H9 (cell line): ENCODE results near the gene TAS2R42. TPM values are rescaled to one million over a fixed set of nuclear protein-coding genes. Genes with fewer than 3 reads are reported as not detected.

Experiments
- DNase-seq: peaks from one replicate; pipeline ENCODE4 v3.0.0-alpha.2; 2017
- H2AFZ ChIP-seq: one replicate; pipeline ENCODE4 v1.6.1; 2013; ENCODE audit warnings: mild to moderate bottlenecking, low read length, control low read depth, moderate library complexity
- H2AK5ac ChIP-seq: 2 replicates; pipeline ENCODE4 v1.6.1; 2013; ENCODE audit warnings: low read length, control low read depth, mixed read lengths; ENCODE audit not compliant: insufficient read length
- H2BK120ac ChIP-seq: one replicate; pipeline ENCODE4 v1.6.1; 2013; ENCODE audit warnings: low read depth, mild to moderate bottlenecking, low read length, control low read depth, inconsistent platforms; ENCODE audit not compliant: poor library complexity, severe bottlenecking
- H2BK12ac ChIP-seq: 2 replicates; pipeline ENCODE4 v1.6.1; 2013; ENCODE audit warnings: low read length, control low read depth, mixed read lengths, low read depth; ENCODE audit not compliant: insufficient read length
- H2BK15ac ChIP-seq: 2 replicates; pipeline ENCODE4 v1.6.1; 2013; ENCODE audit warnings: low read depth, low read length, control low read depth
- H2BK20ac ChIP-seq: one replicate; pipeline ENCODE4 v1.6.1; 2013; ENCODE audit warnings: low read depth, mild to moderate bottlenecking, low read length, control low read depth, inconsistent platforms; ENCODE audit not compliant: poor library complexity, severe bottlenecking
- H2BK5ac ChIP-seq: 2 replicates; pipeline ENCODE4 v1.6.1; 2013; ENCODE audit warnings: low read length, control low read depth, mixed read lengths; ENCODE audit not compliant: insufficient read length
- H3K14ac ChIP-seq: 2 replicates; pipeline ENCODE4 v1.6.1; 2013; ENCODE audit warnings: low read length, control low read depth; ENCODE audit not compliant: insufficient read depth
- H3K18ac ChIP-seq: 2 replicates; pipeline ENCODE4 v1.6.1; 2013; ENCODE audit warnings: low read depth, mild to moderate bottlenecking, mixed read lengths, low read length, control low read depth; ENCODE audit not compliant: insufficient read length
- H3K23ac ChIP-seq: 2 replicates; pipeline ENCODE4 v1.6.1; 2013; ENCODE audit warnings: low read length, control low read depth, mixed read lengths, low read depth; ENCODE audit not compliant: insufficient read length
- H3K23me2 ChIP-seq: 2 replicates; pipeline ENCODE4 v1.6.1; 2013; ENCODE audit warnings: low read depth, mild to moderate bottlenecking, mixed read lengths, low read length, control low read depth; ENCODE audit not compliant: insufficient read length, poor library complexity, severe bottlenecking
- H3K27ac ChIP-seq: 2 replicates; pipeline ENCODE4 v1.5.1; 2013; ENCODE audit warnings: low read length, control low read depth, mixed read lengths, low read depth; ENCODE audit not compliant: insufficient read length
- H3K27me3 ChIP-seq: 2 replicates; pipeline ENCODE4 v1.6.1; 2013; ENCODE audit warnings: low read length, control low read depth, inconsistent platforms; ENCODE audit not compliant: insufficient read depth
- H3K4ac ChIP-seq: 2 replicates; pipeline ENCODE4 v1.6.1; 2013; ENCODE audit warnings: low read depth, mild to moderate bottlenecking, control low read depth, inconsistent platforms, low read length, moderate library complexity
- H3K4me1 ChIP-seq: 2 replicates; pipeline ENCODE4 v1.6.1; 2013; ENCODE audit warnings: low read length, control low read depth, inconsistent platforms; ENCODE audit not compliant: insufficient read depth
- H3K4me2 ChIP-seq: 2 replicates; pipeline ENCODE4 v1.6.1; 2013; ENCODE audit warnings: low read length, control low read depth, mixed read lengths; ENCODE audit not compliant: insufficient read length, insufficient read depth
- H3K56ac ChIP-seq: 2 replicates; pipeline ENCODE4 v1.6.1; 2013; ENCODE audit warnings: low read depth, mild to moderate bottlenecking, mixed read lengths, low read length, control low read depth; ENCODE audit not compliant: insufficient read length
- H3K79me1 ChIP-seq: 2 replicates; pipeline ENCODE4 v1.6.1; 2013; ENCODE audit warnings: low read depth, mild to moderate bottlenecking, moderate library complexity, low read length, control low read depth, inconsistent platforms; ENCODE audit not compliant: insufficient read depth, poor library complexity, severe bottlenecking
- H3K79me2 ChIP-seq: 2 replicates; pipeline ENCODE4 v1.6.1; 2013; ENCODE audit warnings: low read length, control low read depth, inconsistent platforms; ENCODE audit not compliant: insufficient read depth
- H3K9ac ChIP-seq: 2 replicates; pipeline ENCODE4 v1.6.1; 2013; ENCODE audit warnings: low read length, control low read depth, mixed read lengths; ENCODE audit not compliant: insufficient read length; ENCODE audit errors: extremely low read depth
- H3K9me3 ChIP-seq: one replicate; pipeline ENCODE4 v1.6.1; 2013; ENCODE audit warnings: low read depth, low read length, inconsistent platforms; ENCODE audit not compliant: control insufficient read depth
- H3T11ph ChIP-seq: one replicate; pipeline ENCODE4 v1.6.1; 2013; ENCODE audit warnings: mild to moderate bottlenecking, low read length, control low read depth, inconsistent platforms
- H4K20me1 ChIP-seq: one replicate; pipeline ENCODE4 v1.6.1; 2013; ENCODE audit not compliant: control insufficient read depth, insufficient read length, insufficient read depth
- H4K5ac ChIP-seq: 2 replicates; pipeline ENCODE4 v1.6.1; 2013; ENCODE audit warnings: low read depth, mild to moderate bottlenecking, mixed read lengths, low read length, control low read depth; ENCODE audit not compliant: insufficient read length
- H4K8ac ChIP-seq: replicated peaks from 2 replicates; pipeline ENCODE4 v1.6.1; 2013; ENCODE audit warnings: low read length, control low read depth, mixed read lengths, low read depth; ENCODE audit not compliant: insufficient read length
- H4K91ac ChIP-seq: 2 replicates; pipeline ENCODE4 v1.6.1; 2013; ENCODE audit warnings: low read depth, mild to moderate bottlenecking, moderate library complexity, mixed read lengths, low read length, control low read depth; ENCODE audit not compliant: insufficient read length
- H3K27ac Mint-ChIP-seq, 3 experiments: 2 replicates in 2 of 3; 3 replicates in 1 of 3; pipeline ENCODE4 v1.8.0; 2020 to 2021; ENCODE audit warnings: mixed read lengths in 3 of 3, mild to moderate bottlenecking in 1 of 3, moderate library complexity in 1 of 3
- H3K27me3 Mint-ChIP-seq: 2 replicates; pipeline ENCODE4 v1.8.0; 2021; ENCODE audit warnings: low read depth, mild to moderate bottlenecking, moderate library complexity, mixed read lengths
- H3K36me3 Mint-ChIP-seq, 3 experiments: 2 replicates in 2 of 3; 3 replicates in 1 of 3; pipeline ENCODE4 v1.8.0; 2020 to 2021; ENCODE audit warnings: low read depth in 3 of 3, mixed read lengths in 3 of 3; ENCODE audit not compliant: insufficient read depth in 1 of 3
- H3K4me1 Mint-ChIP-seq, 2 experiments: 2 replicates each; pipeline ENCODE4 v1.8.0; 2020; ENCODE audit warnings: mixed read lengths in 2 of 2
- H3K4me3 Mint-ChIP-seq, 2 experiments: 2 replicates in 1 of 2; 3 replicates in 1 of 2; pipeline ENCODE4 v1.8.0; 2020 to 2021; ENCODE audit warnings: mild to moderate bottlenecking in 2 of 2, mixed read lengths in 2 of 2, moderate library complexity in 1 of 2
- H3K9me3 Mint-ChIP-seq, 2 experiments: 2 replicates in 1 of 2; 3 replicates in 1 of 2; pipeline ENCODE4 v1.8.0; 2020; ENCODE audit warnings: mild to moderate bottlenecking in 2 of 2, mixed read lengths in 2 of 2, moderate library complexity in 1 of 2
- WGBS: extraction: QIAGEN DNeasy Blood & Tissue Kit; methylation state at CpG from one replicate; pipeline ENCODE4 v1.1.7; 2013; ENCODE audit warnings: missing lambda C conversion rate, low lambda C conversion rate, mixed read lengths; ENCODE audit not compliant: insufficient read length; ENCODE audit errors: extremely low coverage; 5-methylcytosine and 5-hydroxymethylcytosine counted together
- total RNA-seq: library from RNA; stranded (reverse); gene quantifications from 2 replicates; pipeline ENCODE4 v1.2.1, GENCODE V29; 2021
- TF ChIP-seq, protein P1 (sequence below): fragments of 200-600 bp; sonication (generic); conservative IDR thresholded peaks from 3 replicates; pipeline ENCODE4 v1.8.0; 2021; ENCODE audit warnings: antibody characterized with exemption, mild to moderate bottlenecking

Gene TAS2R42
- total RNA-seq, 1 experiment from 2014 or later: not detected

GRCh38 chr12:11144297-11144696, 42.4 kb downstream of the TAS2R42 start:
- no peak for DNase-seq
- Histone ChIP-seq H3K27ac (no peak overlapping the region), H3K9ac (no peak overlapping the region), H3K4me2 (no peak overlapping the region), H3K23ac (no peak overlapping the region), H3K9me3 (no peaks in the 10 kb centered on the region), H3K27me3 (no peaks in the 10 kb centered on the region), H4K91ac (no peak overlapping the region), H3K79me1 (peaks cover 6% of the 10 kb centered on the region), H2BK120ac (no peak overlapping the region), H3K79me2 (peaks cover 8% of the 10 kb centered on the region; the same call in 1 of the 2 replicates), H3K23me2 (no peaks in the 10 kb centered on the region), H2AK5ac (no peak overlapping the region), H4K5ac (no peak overlapping the region), H3K56ac (no peak overlapping the region), H2AFZ (no peak overlapping the region), H4K20me1 (no peaks in the 10 kb centered on the region), H4K8ac (no peak overlapping the region), H3T11ph (no peak overlapping the region), H2BK20ac (no peak overlapping the region), H2BK12ac (no peak overlapping the region), H3K18ac (no peak overlapping the region), H3K14ac (no peak overlapping the region), H3K4ac (no peak overlapping the region), H3K4me1 (peaks cover 6% of the 10 kb centered on the region; the same call in 1 of the 2 replicates), H2BK5ac (no peak overlapping the region), H2BK15ac (no peak overlapping the region)
- Mint-ChIP-seq H3K36me3 (peaks cover 30 to 49% (median 47%) of the 10 kb centered on the region in 3 experiments), H3K9me3 (peaks cover 9 to 23% of the 10 kb centered on the region in 2 experiments), H3K27ac (peak overlapping the region in 1 of 3 experiments; percentile 85; a peak in 3 of 7 replicates), H3K27me3 (no peaks in the 10 kb centered on the region), H3K4me3 (no peak overlapping the region), H3K4me1 (peaks cover 14 to 19% of the 10 kb centered on the region in 2 experiments)
- TF ChIP-seq, protein P1, sequence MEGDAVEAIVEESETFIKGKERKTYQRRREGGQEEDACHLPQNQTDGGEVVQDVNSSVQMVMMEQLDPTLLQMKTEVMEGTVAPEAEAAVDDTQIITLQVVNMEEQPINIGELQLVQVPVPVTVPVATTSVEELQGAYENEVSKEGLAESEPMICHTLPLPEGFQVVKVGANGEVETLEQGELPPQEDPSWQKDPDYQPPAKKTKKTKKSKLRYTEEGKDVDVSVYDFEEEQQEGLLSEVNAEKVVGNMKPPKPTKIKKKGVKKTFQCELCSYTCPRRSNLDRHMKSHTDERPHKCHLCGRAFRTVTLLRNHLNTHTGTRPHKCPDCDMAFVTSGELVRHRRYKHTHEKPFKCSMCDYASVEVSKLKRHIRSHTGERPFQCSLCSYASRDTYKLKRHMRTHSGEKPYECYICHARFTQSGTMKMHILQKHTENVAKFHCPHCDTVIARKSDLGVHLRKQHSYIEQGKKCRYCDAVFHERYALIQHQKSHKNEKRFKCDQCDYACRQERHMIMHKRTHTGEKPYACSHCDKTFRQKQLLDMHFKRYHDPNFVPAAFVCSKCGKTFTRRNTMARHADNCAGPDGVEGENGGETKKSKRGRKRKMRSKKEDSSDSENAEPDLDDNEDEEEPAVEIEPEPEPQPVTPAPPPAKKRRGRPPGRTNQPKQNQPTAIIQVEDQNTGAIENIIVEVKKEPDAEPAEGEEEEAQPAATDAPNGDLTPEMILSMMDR: no peak
- no CpG with 5 or more reads among the region's 5 CpGs for WGBS
